Ishikawa (cell line): ENCODE data around the gene TMEM168.

ENCODE experiments used
- CEBPB ChIP-seq: IDR thresholded peaks from 2 replicates; pipeline ENCODE4 v1.6.1; 2012
- CREB1 ChIP-seq: IDR thresholded peaks from 2 replicates; pipeline ENCODE4 v1.6.1; 2012; ENCODE audit warnings: low read depth
- EP300 ChIP-seq: IDR thresholded peaks from 2 replicates; pipeline ENCODE4 v1.6.1; 2012; ENCODE audit warnings: borderline replicate concordance
- FOXM1 ChIP-seq: IDR thresholded peaks from 2 replicates; pipeline ENCODE4 v1.6.1; 2012; ENCODE audit warnings: low read depth, borderline replicate concordance
- RAD21 ChIP-seq: IDR thresholded peaks from 2 replicates; pipeline ENCODE4 v1.6.1; 2012; ENCODE audit warnings: low read depth
- YY1 ChIP-seq: IDR thresholded peaks from 2 replicates; pipeline ENCODE4 v1.6.1; 2012; ENCODE audit warnings: low read depth
- TF ChIP-seq, protein P1 (sequence below): IDR thresholded peaks from 2 replicates; pipeline ENCODE4 v1.6.1; 2012
- TF ChIP-seq, protein P2 (sequence below): IDR thresholded peaks from 2 replicates; pipeline ENCODE4 v1.6.1; 2012
- TF ChIP-seq, protein P3 (sequence below): IDR thresholded peaks from 2 replicates; pipeline ENCODE4 v1.6.1; 2012; ENCODE audit warnings: low read depth, mild to moderate bottlenecking

DNA sequence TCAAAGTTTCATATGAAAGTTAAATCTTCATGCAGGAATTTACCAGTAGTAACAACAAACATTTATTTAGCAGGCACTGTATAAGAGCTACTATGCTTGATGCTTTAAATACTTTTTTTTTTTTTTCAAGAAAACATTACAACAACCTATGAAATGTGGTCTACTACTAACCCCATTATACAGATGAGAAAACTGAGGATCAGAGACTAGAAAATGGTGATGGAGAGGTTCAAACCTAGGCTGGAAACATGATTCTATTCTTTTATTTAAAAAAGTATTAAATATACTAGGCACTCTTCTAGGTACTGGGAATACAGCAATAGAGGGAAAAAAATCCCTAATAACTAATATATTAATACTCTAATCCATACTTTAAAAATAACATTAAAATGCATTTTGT is 40.6 kb upstream of the TMEM168 start:
- TF ChIP-seq, protein P1, sequence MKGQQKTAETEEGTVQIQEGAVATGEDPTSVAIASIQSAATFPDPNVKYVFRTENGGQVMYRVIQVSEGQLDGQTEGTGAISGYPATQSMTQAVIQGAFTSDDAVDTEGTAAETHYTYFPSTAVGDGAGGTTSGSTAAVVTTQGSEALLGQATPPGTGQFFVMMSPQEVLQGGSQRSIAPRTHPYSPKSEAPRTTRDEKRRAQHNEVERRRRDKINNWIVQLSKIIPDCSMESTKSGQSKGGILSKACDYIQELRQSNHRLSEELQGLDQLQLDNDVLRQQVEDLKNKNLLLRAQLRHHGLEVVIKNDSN: no peak
- no peak for TF ChIP-seq EP300
- TF ChIP-seq, protein P2, sequence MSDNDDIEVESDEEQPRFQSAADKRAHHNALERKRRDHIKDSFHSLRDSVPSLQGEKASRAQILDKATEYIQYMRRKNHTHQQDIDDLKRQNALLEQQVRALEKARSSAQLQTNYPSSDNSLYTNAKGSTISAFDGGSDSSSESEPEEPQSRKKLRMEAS: no peak
- TF ChIP-seq CREB1: no peak
- no peak for TF ChIP-seq CEBPB
- TF ChIP-seq FOXM1: no peak
- TF ChIP-seq RAD21: no peak
- TF ChIP-seq YY1: no peak
- TF ChIP-seq, protein P3, sequence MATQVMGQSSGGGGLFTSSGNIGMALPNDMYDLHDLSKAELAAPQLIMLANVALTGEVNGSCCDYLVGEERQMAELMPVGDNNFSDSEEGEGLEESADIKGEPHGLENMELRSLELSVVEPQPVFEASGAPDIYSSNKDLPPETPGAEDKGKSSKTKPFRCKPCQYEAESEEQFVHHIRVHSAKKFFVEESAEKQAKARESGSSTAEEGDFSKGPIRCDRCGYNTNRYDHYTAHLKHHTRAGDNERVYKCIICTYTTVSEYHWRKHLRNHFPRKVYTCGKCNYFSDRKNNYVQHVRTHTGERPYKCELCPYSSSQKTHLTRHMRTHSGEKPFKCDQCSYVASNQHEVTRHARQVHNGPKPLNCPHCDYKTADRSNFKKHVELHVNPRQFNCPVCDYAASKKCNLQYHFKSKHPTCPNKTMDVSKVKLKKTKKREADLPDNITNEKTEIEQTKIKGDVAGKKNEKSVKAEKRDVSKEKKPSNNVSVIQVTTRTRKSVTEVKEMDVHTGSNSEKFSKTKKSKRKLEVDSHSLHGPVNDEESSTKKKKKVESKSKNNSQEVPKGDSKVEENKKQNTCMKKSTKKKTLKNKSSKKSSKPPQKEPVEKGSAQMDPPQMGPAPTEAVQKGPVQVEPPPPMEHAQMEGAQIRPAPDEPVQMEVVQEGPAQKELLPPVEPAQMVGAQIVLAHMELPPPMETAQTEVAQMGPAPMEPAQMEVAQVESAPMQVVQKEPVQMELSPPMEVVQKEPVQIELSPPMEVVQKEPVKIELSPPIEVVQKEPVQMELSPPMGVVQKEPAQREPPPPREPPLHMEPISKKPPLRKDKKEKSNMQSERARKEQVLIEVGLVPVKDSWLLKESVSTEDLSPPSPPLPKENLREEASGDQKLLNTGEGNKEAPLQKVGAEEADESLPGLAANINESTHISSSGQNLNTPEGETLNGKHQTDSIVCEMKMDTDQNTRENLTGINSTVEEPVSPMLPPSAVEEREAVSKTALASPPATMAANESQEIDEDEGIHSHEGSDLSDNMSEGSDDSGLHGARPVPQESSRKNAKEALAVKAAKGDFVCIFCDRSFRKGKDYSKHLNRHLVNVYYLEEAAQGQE: no peak
